GM12864 (cell line): ENCODE data around the gene GALNT3.

ENCODE experiments used
- DNase-seq: peaks from one replicate; pipeline ENCODE4 v3.0.0-alpha.2; 2011; ENCODE audit warnings: low read depth
- H3K4me3 ChIP-seq: 2 replicates; pipeline ENCODE4 v1.5.1; 2011; ENCODE audit warnings: mild to moderate bottlenecking, low read depth, low read length, control low read depth
- TF ChIP-seq, protein P1 (sequence below): IDR thresholded peaks from 2 replicates; pipeline ENCODE4 v1.5.1; 2011; ENCODE audit warnings: low read depth, mild to moderate bottlenecking, moderate library complexity, low read length, control low read depth, inconsistent platforms; ENCODE audit errors: missing control alignments

The GALNT3 gene

DNA sequence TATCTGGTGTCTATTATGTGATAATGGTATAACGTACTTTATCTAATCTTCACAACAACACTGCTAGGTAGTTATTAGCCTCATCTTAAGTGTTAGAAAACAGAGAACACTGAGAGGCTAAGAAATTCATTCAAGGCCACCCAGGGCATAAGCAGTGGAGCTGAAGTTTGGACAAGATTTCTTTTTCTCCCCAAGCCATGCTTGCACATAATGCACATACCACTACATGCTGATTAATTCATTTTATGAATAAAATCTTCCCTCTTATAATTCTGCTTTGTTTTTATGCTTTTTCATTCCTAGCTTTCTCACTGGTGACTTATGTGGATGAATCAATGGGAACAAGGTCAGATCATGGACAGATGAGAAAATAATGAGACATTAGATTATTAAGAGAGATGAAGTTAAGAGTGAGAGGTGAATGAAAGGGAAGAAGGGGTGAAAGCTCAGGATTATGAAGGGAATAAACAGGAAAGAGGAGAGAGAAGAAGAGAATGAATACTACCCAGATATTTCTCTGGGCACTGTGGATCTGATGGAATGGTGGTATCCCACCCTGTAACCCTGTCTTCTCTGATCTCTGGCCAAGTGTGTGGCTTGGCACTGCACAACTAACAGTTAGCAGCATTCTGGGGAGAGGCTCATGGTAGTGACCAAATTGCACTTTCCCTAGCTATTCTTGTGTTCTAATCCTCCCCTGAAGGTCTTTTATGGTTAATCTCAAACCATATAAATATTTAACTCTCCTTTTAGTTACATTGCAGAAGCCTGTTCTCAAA lies 17.7 kb upstream of the GALNT3 start:
- TF ChIP-seq, protein P1, sequence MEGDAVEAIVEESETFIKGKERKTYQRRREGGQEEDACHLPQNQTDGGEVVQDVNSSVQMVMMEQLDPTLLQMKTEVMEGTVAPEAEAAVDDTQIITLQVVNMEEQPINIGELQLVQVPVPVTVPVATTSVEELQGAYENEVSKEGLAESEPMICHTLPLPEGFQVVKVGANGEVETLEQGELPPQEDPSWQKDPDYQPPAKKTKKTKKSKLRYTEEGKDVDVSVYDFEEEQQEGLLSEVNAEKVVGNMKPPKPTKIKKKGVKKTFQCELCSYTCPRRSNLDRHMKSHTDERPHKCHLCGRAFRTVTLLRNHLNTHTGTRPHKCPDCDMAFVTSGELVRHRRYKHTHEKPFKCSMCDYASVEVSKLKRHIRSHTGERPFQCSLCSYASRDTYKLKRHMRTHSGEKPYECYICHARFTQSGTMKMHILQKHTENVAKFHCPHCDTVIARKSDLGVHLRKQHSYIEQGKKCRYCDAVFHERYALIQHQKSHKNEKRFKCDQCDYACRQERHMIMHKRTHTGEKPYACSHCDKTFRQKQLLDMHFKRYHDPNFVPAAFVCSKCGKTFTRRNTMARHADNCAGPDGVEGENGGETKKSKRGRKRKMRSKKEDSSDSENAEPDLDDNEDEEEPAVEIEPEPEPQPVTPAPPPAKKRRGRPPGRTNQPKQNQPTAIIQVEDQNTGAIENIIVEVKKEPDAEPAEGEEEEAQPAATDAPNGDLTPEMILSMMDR = no peak
- no peak overlapping the region for H3K4me3 ChIP-seq
- no peak for DNase-seq

DNA sequence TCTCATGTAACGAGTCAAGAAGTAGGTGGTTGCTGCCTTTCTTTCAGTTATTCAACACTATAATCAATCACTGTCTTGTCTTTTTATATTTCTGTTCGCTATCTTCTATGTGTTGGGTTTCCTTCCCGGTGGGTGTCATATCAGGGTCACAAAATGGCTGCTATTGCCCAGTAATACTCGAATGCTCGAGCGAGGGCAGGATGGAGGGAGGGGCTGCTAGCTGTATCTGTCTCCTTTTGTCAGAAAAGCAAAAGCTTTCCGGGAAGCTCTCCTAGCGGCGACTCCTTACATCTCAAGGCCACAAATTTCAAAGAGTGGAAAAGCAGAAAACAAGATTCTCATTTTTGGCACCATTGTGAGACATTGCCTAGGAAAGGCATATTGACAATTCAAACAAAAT lies 16.4 kb upstream of the GALNT3 start:
- DNase-seq = no peak
- no peak overlapping the region for H3K4me3 ChIP-seq
- TF ChIP-seq, protein P1 = no peak

GRCh38 chr2:165804719-165805118 lies 10.7 kb upstream of the GALNT3 start:
- TF ChIP-seq, protein P1 = no peak
- DNase-seq = no peak
- no peak overlapping the region for H3K4me3 ChIP-seq

- DNase-seq = no peak
- TF ChIP-seq, protein P1 = no peak
- no peak overlapping the region for H3K4me3 ChIP-seq
These were observed 9.2 kb upstream of the GALNT3 start for GRCh38 chr2:165803123-165803760.

- H3K4me3 ChIP-seq = no peak overlapping the region
- no peak for DNase-seq
- TF ChIP-seq, protein P1 = no peak
These were observed 7.1 kb upstream of the GALNT3 start for GRCh38 chr2:165801176-165801575.

- DNase-seq = no peak
- TF ChIP-seq, protein P1 = no peak
- no peak overlapping the region for H3K4me3 ChIP-seq
These were observed 2.9 kb upstream of the GALNT3 start for GRCh38 chr2:165796819-165797530.
